HepG2 (cell line): Measurements from ENCODE around the gene RHBDL3. TPM values are rescaled to one million over a fixed set of nuclear protein-coding genes. Genes with fewer than 3 reads are reported as not detected.

Experiments
- CEBPG ChIP-seq: IDR thresholded peaks from 2 replicates; pipeline ENCODE4 v1.6.1; 2016
- CSRNP1 ChIP-seq: sonication (generic); formaldehyde crosslinking; IDR thresholded peaks from 2 replicates; pipeline ENCODE4 v1.8.1; 2023; ENCODE audit warnings: mild to moderate bottlenecking, missing genetic modification reagents
- EEA1 ChIP-seq: sonication (generic); formaldehyde crosslinking; IDR thresholded peaks from 2 replicates; pipeline ENCODE4 v1.5.1; 2020; ENCODE audit warnings: mild to moderate bottlenecking, missing genetic modification reagents, borderline replicate concordance
- HMGXB3 ChIP-seq: sonication (generic); formaldehyde crosslinking; IDR thresholded peaks from 2 replicates; pipeline ENCODE4 v1.4.0; 2020; ENCODE audit warnings: missing genetic modification reagents, borderline replicate concordance
- HNRNPUL1 ChIP-seq: fragments of 200-400 bp; formaldehyde crosslinking; IDR thresholded peaks from 2 replicates; pipeline ENCODE4 v1.6.1; 2017; ENCODE audit warnings: low read depth, mild to moderate bottlenecking, low read length, moderate library complexity
- KLF6 ChIP-seq: IDR thresholded peaks from 2 replicates; pipeline ENCODE4 v1.8.0; 2016; ENCODE audit warnings: missing biosample characterization, missing genetic modification reagents
- TFDP2 ChIP-seq: sonication (generic); formaldehyde crosslinking; IDR thresholded peaks from 2 replicates; pipeline ENCODE4 v1.4.0; 2020; ENCODE audit warnings: missing genetic modification reagents
- ZBTB40 ChIP-seq, 2 experiments: fragments of 450-650 bp in 1 of 2; sonication (generic) in 1 of 2; formaldehyde crosslinking in 1 of 2; IDR thresholded peaks; 2 replicates each; pipeline versions ENCODE4 v1.6.1 to v1.8.0; 2016 to 2022; ENCODE audit warnings: antibody characterized with exemption in 1 of 2, mild to moderate bottlenecking in 1 of 2, missing genetic modification reagents in 1 of 2
- ZMAT5 ChIP-seq: sonication (generic); formaldehyde crosslinking; IDR thresholded peaks from 2 replicates; pipeline ENCODE4 v1.5.0; 2020; ENCODE audit warnings: mild to moderate bottlenecking, low read depth, missing genetic modification reagents, borderline replicate concordance
- ZNF451 ChIP-seq: sonication (generic); formaldehyde crosslinking; IDR thresholded peaks from 2 replicates; pipeline ENCODE4 v1.5.0; 2020; ENCODE audit warnings: mild to moderate bottlenecking, missing genetic modification reagents
- polyA plus RNA-seq, 8 experiments: library from polyadenylated mRNA; depleted of rRNA in 3 of 8; stranded (reverse) in 7 of 8; unstranded in 1 of 8; fragments of >200 nt; fragmentation: Illumina TruSeq in 4 of 8; extraction: Trizol in 4 of 8; gene quantifications; 2 replicates each; pipeline versions ENCODE4 v1.2.1 to v1.2.3, GENCODE V29; 2011 to 2016; ENCODE audit warnings: low read depth in 4 of 8, missing spikeins in 1 of 8, mixed read lengths in 1 of 8; ENCODE audit not compliant: insufficient read depth in 1 of 8
- total RNA-seq, 5 experiments: library from RNA; depleted of rRNA; stranded (reverse); fragments of >200 nt; fragmentation: Illumina TruSeq; extraction: Trizol; gene quantifications; 2 replicates each; pipeline ENCODE4 v1.2.3, GENCODE V29; 2016; ENCODE audit warnings: low read depth in 1 of 5

RHBDL3 gene
- total and polyA plus RNA-seq, 2 of the 13 experiments (the other 11 are each of a cell fraction or from before 2014, with no cell fraction given) = 0.09 TPM; not detected in 1

- TF ChIP-seq ZBTB40 (IDR thresholded peaks at IDR 0.05) (no peak), ZBTB40 (CRISPR knock-in tag; IDR thresholded peaks at IDR 0.05) (no peak), HMGXB3 (CRISPR knock-in tag) (no peak), EEA1 (CRISPR knock-in tag) (no peak), ZMAT5 (no peak), HNRNPUL1 (no peak), CSRNP1 (CRISPR knock-in tag) (no peak), CEBPG (CRISPR knock-in tag) (no peak), TFDP2 (CRISPR knock-in tag) (no peak), KLF6 (CRISPR knock-in tag) (no peak), ZNF451 (CRISPR knock-in tag) (no peak)
These were observed 10.6 kb downstream of the RHBDL3 start (continued) for GRCh38 chr17:32276171-32276601.
